CD4-positive, alpha-beta T cell treated with Interleukin-10 for 1 hour (primary cell): Measurements from ENCODE around the gene TSPY8.
"Not testable (repeated sequence)": the region's sequence is repeated elsewhere in the genome, so short reads cannot be mapped to it uniquely, and the experiment has no call there.

ENCODE experiments used
- DNase-seq: peaks from one replicate; pipeline ENCODE4 v3.0.0-alpha.2; 2020

The TSPY8 gene, protein sequence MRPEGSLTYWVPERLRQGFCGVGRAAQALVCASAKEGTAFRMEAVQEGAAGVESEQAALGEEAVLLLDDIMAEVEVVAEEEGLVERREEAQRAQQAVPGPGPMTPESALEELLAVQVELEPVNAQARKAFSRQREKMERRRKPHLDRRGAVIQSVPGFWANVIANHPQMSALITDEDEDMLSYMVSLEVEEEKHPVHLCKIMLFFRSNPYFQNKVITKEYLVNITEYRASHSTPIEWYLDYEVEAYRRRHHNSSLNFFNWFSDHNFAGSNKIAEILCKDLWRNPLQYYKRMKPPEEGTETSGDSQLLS

DNA sequence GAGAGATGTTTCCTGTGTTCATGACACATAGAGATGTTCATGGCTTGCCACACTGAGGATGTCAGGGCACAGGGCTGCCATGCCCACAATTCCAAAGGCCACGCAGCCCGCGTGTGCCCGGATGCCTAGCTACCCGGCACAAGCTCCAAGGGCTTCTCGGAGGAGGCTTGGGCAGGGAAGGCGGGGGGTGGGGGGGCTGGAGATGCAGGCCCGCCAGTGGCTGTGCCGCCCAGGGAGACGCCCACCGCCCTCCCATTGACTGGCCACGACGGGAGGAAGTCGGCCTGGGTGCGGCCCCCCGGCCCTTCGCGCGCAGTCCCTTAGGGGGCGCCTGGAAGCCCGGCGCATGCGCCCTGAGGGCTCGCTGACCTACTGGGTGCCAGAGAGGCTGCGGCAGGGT is at the start of gene TSPY8:
Gene TSPY8, plus strand, starts transcription at position 301 of the 400 bp plus-strand sequence. Its CDS starts 46 bp downstream, at position 347.
- DNase-seq, result not testable (repeated sequence)

DNA sequence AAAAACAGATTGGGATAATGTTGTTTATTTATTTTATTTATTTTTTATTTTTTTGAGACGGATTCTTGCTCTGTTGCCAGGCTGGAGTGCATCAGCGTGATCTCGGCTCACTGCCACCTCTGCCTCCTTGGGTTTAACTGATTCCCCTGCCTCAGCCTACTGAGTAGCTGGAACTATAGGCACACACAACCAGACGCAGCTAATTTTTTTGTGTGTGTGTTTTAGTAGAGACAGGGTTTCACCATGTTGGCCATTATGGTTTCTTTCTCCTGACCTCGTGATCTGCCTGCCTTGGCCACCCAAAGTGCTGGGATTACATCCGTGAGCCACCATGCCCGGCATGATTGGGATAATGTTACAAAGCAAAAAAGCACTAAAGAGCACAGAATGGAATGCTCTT is 36.6 kb upstream of the TSPY8 start:
- no peak for DNase-seq

DNA sequence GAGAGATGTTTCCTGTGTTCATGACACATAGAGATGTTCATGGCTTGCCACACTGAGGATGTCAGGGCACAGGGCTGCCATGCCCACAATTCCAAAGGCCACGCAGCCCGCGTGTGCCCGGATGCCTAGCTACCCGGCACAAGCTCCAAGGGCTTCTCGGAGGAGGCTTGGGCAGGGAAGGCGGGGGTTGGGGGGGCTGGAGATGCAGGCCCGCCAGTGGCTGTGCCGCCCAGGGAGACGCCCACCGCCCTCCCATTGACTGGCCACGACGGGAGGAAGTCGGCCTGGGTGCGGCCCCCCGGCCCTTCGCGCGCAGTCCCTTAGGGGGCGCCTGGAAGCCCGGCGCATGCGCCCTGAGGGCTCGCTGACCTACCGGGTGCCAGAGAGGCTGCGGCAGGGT is 20.4 kb upstream of the TSPY8 start, which contains the start of gene TSPY4:
Gene TSPY4, plus strand, starts transcription at position 301 of the 400 bp plus-strand sequence. Its CDS starts 46 bp downstream, at position 347.
- DNase-seq, result not testable (repeated sequence)

DNA sequence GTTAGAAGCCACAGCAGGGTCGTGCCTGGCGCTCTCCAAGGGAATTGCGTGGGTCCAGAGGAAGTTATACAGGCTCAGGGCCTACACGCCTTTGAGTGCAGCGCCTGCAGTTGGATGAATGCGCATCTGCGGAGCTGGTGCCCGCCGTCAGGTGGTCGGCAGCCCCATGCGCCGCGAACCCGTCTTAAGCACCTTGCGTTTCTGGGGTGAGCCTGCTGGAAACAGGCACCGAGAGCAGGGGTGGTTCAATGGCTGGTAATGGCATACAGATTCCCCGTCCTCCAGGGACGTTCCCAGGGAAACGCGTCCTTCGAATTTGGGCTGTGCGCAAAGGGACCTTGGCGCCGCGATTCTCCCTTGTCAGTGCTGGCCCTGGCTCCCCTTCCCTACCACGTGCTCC is 38.9 kb downstream of the TSPY8 start:
- DNase-seq, result not testable (repeated sequence)

GRCh38 chrY:9398121-9398520 is 40.5 kb downstream of the TSPY8 start, which contains the start of gene TSPY3:
TSS of gene TSPY3 (plus strand) at chrY:9398421. CDS start at chrY:9398467, 46 bp downstream.
- DNase-seq, result not testable (repeated sequence)
